ENCODE results near the gene ITIH2. TPM values are rescaled to one million over a fixed set of nuclear protein-coding genes. Genes with fewer than 3 reads are reported as not detected.
"Not testable (repeated sequence)": the region's sequence is repeated elsewhere in the genome, so short reads cannot be mapped to it uniquely, and the experiment has no call there.

ITIH2 gene
- total RNA-seq, 1 donor from 2014 or later, result 4.6 TPM

DNA sequence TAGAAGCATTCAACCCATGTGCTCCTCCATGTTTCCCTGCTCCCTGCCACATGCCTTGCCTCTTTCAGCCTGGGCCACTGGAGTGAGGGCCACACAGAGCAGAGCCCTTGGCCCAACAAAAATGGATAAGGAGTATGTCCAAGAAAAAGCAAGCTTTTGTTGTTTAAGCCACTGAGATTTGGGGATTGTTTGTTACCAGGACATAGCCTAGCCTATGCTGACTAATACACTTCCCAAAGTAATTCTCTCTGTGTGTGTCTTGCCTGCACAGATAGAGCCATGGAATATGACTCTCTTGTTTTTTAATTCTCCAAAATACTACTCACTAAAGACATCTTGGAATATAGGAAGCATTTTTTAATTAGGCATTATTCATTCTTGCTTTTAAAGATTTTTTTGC lies 13.5 kb upstream of the ITIH2 start:
- no peak for DNase-seq (ENCODE audit: low spot score, unreplicated experiment)
- H3K9me3 Mint-ChIP-seq (ENCODE audit: low read depth), result peaks cover 36% of the 10 kb centered on the region

DNA sequence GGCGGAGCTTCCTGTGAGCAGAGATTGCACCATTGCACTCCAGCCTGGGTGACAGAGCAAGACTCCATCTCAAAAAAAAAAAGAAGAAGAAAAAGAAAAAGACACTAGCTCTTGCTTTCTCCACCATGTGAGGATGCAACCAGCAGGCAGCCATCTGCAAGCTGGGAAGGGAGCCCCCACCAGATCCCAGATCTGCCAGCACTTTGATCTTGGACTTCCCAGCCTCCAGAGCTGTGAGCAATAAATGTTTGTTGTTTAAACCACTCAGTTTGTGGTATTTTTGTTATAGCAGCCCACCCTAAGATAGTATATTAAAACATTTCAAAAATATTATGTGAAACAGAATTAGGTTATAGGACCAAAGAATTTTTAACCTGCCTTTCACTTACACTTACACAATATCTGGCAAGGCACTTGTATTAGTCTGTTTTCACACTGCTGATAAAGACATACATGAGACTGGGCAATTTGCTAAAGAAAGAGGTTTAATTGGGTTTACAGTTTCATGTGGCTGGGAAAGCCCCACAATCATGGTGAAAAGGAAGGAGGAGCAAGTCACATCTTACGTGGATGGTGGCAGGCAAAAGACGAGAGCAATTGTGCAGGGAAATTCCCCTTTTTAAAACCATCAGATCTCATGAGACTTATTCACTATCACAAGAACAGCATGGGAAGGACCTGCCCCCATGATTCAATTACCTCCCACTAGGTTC lies 12.1 kb upstream of the ITIH2 start:
- H3K27me3 Mint-ChIP-seq; H3K27ac Mint-ChIP-seq; H3K36me3 Mint-ChIP-seq (ENCODE audit: insufficient read depth); H3K4me3 Mint-ChIP-seq (ENCODE audit: low read depth); H3K4me1 Mint-ChIP-seq (ENCODE audit: low read depth); DNase-seq (ENCODE audit: low spot score, unreplicated experiment): not testable (repeated sequence)
- H3K9me3 Mint-ChIP-seq (ENCODE audit: low read depth), result peaks cover 36% of the 10 kb centered on the region

More for the DNA sequence above, 13.5 kb upstream of the ITIH2 start:
- Mint-ChIP-seq H3K4me3 (ENCODE audit: low read depth) (no peak overlapping the region), H3K27ac (no peak overlapping the region), H3K4me1 (ENCODE audit: low read depth) (peaks cover 2% of the 10 kb centered on the region), H3K36me3 (ENCODE audit: insufficient read depth) (peaks cover 2% of the 10 kb centered on the region), H3K27me3 (peaks cover 8% of the 10 kb centered on the region)
- TF ChIP-seq, protein P1, sequence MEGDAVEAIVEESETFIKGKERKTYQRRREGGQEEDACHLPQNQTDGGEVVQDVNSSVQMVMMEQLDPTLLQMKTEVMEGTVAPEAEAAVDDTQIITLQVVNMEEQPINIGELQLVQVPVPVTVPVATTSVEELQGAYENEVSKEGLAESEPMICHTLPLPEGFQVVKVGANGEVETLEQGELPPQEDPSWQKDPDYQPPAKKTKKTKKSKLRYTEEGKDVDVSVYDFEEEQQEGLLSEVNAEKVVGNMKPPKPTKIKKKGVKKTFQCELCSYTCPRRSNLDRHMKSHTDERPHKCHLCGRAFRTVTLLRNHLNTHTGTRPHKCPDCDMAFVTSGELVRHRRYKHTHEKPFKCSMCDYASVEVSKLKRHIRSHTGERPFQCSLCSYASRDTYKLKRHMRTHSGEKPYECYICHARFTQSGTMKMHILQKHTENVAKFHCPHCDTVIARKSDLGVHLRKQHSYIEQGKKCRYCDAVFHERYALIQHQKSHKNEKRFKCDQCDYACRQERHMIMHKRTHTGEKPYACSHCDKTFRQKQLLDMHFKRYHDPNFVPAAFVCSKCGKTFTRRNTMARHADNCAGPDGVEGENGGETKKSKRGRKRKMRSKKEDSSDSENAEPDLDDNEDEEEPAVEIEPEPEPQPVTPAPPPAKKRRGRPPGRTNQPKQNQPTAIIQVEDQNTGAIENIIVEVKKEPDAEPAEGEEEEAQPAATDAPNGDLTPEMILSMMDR (IDR thresholded peaks at IDR 0.05; ENCODE audit: unreplicated experiment), result no peak

DNA sequence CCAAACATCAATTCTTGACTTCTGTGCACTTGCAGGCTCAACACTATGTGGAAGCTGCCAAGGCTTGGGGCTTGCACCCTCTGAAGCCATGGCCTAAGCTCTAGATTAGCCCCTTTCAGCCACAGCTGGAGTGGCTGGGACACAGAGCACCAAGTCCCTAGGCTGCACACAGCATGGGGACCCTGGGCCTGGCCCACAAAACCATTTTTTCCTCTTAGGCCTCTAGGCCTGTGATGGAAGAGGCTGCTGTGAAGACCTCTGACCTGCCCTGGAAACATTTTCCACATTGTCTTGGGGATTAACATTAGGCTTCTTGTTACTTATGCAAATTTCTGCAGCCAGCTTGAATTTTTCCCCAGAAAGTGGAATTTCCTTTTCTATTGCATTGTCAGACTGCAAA lies 10.7 kb upstream of the ITIH2 start:
- not testable (repeated sequence) for H3K36me3 Mint-ChIP-seq (ENCODE audit: insufficient read depth); DNase-seq (ENCODE audit: low spot score, unreplicated experiment)

DNA sequence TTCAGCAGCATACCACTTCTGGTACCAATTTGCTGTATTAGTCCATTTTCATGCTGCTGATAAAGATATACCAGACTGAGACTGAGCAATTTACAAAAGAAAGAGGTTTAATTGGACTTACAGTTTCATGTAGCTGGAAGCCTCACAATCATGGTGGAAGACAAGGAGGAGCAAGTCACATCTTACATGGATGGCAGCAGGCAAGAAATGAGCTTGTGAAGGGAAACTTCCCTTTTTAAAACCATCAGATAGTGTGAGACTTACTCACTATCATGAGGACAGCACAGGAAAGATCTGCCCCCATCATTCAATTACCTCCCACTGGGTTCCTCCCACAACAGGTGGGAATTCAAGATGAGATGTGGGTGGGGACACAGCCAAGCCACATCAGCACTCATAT lies 9.9 kb upstream of the ITIH2 start:
- not testable (repeated sequence) for H3K36me3 Mint-ChIP-seq (ENCODE audit: insufficient read depth); H3K4me1 Mint-ChIP-seq (ENCODE audit: low read depth); H3K4me3 Mint-ChIP-seq (ENCODE audit: low read depth); H3K27ac Mint-ChIP-seq; DNase-seq (ENCODE audit: low spot score, unreplicated experiment); H3K27me3 Mint-ChIP-seq
- H3K9me3 Mint-ChIP-seq (ENCODE audit: low read depth), result peaks cover 36% of the 10 kb centered on the region

More for the DNA sequence above, 10.7 kb upstream of the ITIH2 start:
- not testable (repeated sequence) for H3K27ac Mint-ChIP-seq; H3K4me1 Mint-ChIP-seq (ENCODE audit: low read depth); H3K4me3 Mint-ChIP-seq (ENCODE audit: low read depth); H3K27me3 Mint-ChIP-seq
- H3K9me3 Mint-ChIP-seq (ENCODE audit: low read depth), result peaks cover 36% of the 10 kb centered on the region

DNA sequence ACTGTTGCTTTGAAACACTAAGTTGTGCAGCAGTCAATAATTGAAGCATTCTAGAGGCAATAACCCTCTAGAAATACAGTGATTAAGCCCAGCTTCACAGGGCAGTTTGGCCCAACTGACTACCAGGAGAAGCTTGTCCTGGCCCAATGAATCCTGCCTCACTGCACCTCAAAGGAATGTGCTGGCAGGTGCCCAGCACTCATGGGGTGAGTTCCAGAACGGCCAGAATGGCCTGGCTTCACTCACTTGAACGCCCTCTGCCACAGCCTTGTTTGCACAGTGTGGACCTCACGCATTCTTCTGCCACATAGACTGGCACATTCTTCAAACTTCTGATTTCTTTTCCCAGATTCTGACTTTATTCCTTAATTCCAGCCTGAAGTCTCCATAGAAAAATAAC lies 6.6 kb upstream of the ITIH2 start:
- no peak overlapping the region for H3K27ac Mint-ChIP-seq
- peaks cover 2% of the 10 kb centered on the region for H3K36me3 Mint-ChIP-seq (ENCODE audit: insufficient read depth)
- H3K4me3 Mint-ChIP-seq (ENCODE audit: low read depth), result no peak overlapping the region
- DNase-seq (ENCODE audit: low spot score, unreplicated experiment), result no peak
- H3K4me1 Mint-ChIP-seq (ENCODE audit: low read depth), result peaks cover 11% of the 10 kb centered on the region
- H3K9me3 Mint-ChIP-seq (ENCODE audit: low read depth), result peaks cover 17% of the 10 kb centered on the region
- H3K27me3 Mint-ChIP-seq, result no peaks in the 10 kb centered on the region
- TF ChIP-seq, protein P1 (IDR thresholded peaks at IDR 0.05; ENCODE audit: unreplicated experiment), result no peak

DNA sequence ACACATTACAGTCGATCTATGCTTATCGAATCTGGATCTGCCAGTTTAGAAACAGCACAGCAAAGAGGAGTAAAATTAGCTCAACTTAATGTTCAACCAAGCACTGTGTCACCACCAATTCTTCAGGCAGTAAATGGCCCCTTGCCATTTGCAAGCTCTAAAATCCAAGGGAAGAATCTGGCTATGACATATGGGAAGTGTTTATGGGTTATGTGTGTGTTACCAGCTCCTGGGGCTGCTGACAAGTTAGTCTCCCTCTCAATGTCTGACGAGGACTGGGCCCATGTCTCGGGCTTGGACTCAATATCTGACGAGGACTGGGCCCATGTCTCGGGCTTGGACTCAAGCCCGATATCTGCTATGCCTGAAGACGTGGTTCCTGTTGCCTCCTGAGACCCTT lies 5.7 kb upstream of the ITIH2 start:
- H3K27ac Mint-ChIP-seq, result no peak overlapping the region
- H3K4me3 Mint-ChIP-seq (ENCODE audit: low read depth), result no peak overlapping the region
- TF ChIP-seq, protein P1 (IDR thresholded peaks at IDR 0.05; ENCODE audit: unreplicated experiment), result no peak

DNA sequence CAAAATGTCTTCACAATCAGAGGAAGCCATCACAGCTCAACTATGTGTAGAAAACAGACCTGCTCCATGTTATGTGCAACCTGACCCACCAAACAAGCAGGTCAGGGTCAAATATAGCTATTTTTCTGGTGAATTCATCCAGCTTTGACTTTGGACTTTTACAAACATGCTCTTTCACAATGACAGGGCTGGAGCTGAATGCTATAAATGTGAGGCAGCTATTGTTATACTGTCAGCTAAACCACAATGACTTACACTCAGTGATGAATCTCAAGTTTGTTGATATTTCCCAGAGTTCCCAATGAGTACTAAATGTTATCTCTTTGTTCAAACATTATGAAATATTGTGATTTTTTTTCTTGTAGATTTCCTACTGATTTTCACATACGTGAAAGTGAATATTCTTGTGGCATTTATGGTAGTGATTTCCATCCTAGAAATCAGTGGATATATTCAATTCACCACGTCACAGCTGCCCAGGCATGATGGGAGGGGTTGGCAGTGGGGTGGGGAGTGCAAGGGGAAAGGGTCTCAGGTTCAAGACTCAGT lies 2.5 kb upstream of the ITIH2 start:
- H3K27me3 Mint-ChIP-seq, result no peaks in the 10 kb centered on the region
- no peak for DNase-seq (ENCODE audit: low spot score, unreplicated experiment)
- H3K36me3 Mint-ChIP-seq (ENCODE audit: insufficient read depth), result no peaks in the 10 kb centered on the region
- H3K4me3 Mint-ChIP-seq (ENCODE audit: low read depth), result no peak overlapping the region
- H3K9me3 Mint-ChIP-seq (ENCODE audit: low read depth), result no peaks in the 10 kb centered on the region
- TF ChIP-seq, protein P1 (IDR thresholded peaks at IDR 0.05; ENCODE audit: unreplicated experiment), result no peak
- peak overlapping the region; percentile 84 for H3K27ac Mint-ChIP-seq
- peaks cover 33% of the 10 kb centered on the region for H3K4me1 Mint-ChIP-seq (ENCODE audit: low read depth)

More for the DNA sequence above, 5.7 kb upstream of the ITIH2 start:
- Mint-ChIP-seq H3K36me3 (ENCODE audit: insufficient read depth) (peaks cover 2% of the 10 kb centered on the region), H3K9me3 (ENCODE audit: low read depth) (peaks cover 15% of the 10 kb centered on the region), H3K27me3 (no peaks in the 10 kb centered on the region), H3K4me1 (ENCODE audit: low read depth) (peaks cover 14% of the 10 kb centered on the region)
- DNase-seq (ENCODE audit: low spot score, unreplicated experiment), result no peak
